Endothelial cell of umbilical vein (primary cell): ENCODE data around the gene RGS9. TPM values are rescaled to one million over a fixed set of nuclear protein-coding genes. Genes with fewer than 3 reads are reported as not detected.

Source experiments
- BruUV-seq: library from RNA; stranded (reverse); fragments of 400-500 nt; replicated peaks from 2 replicates; lab custom pipeline; 2021; lab: Mats Ljungman, UMichigan
- CTCF ChIA-PET: fragments of 300-600, 350-600 bp; sonication (Branson Sonifier 250); formaldehyde crosslinking; loops from one replicate; lab custom pipeline; 2021; ENCODE audit warnings: antibody characterized with exemption, inconsistent platforms; lab: Charles Lee
- POLR2A ChIA-PET: fragments of 300-600, 350-600 bp; sonication (Branson Sonifier 250); formaldehyde crosslinking; loops from one replicate; lab custom pipeline; 2021; ENCODE audit warnings: antibody characterized with exemption, inconsistent platforms; lab: Charles Lee
- DNase-seq: peaks from one replicate; pipeline ENCODE4 v3.0.0-alpha.2; 2011; ENCODE audit warnings: low read depth, low spot score
- FAIRE-seq: peaks from 2 replicates; lab custom pipeline; 2011; peaks lifted over from hg19 to GRCh38; lab: Jason Lieb, UNC
- H2AFZ ChIP-seq: 2 replicates; pipeline ENCODE4 v1.6.0; 2012; ENCODE audit warnings: low read depth, low read length, control low read depth, inconsistent platforms
- H3K27ac ChIP-seq: 2 replicates; pipeline ENCODE4 v1.5.1; 2011; ENCODE audit warnings: low read depth, mild to moderate bottlenecking, control low read depth, low read length, moderate library complexity; ENCODE audit not compliant: insufficient read depth
- H3K27me3 ChIP-seq, 2 experiments: 2 replicates each; pipeline versions ENCODE4 v1.6.0 to v1.6.1; 2011; ENCODE audit warnings: low read length in 2 of 2, mixed read lengths in 1 of 2; ENCODE audit not compliant: control insufficient read depth in 2 of 2, insufficient read depth in 2 of 2
- H3K36me3 ChIP-seq, 2 experiments: 2 replicates in 1 of 2; 3 replicates in 1 of 2; pipeline ENCODE4 v1.5.1; 2011; ENCODE audit warnings: low read length in 2 of 2, mild to moderate bottlenecking in 1 of 2, moderate library complexity in 1 of 2; ENCODE audit not compliant: control insufficient read depth in 2 of 2, insufficient read depth in 2 of 2; ENCODE audit errors: extremely low read depth in 1 of 2
- H3K4me1 ChIP-seq: 3 replicates; pipeline ENCODE4 v1.5.1; 2011; ENCODE audit warnings: mild to moderate bottlenecking, low read length; ENCODE audit not compliant: control insufficient read depth, insufficient read depth; ENCODE audit errors: extremely low read depth
- H3K4me2 ChIP-seq: 2 replicates; pipeline ENCODE4 v1.6.1; 2011; ENCODE audit warnings: low read length, control low read depth, mixed read lengths; ENCODE audit not compliant: insufficient read depth
- H3K4me3 ChIP-seq, 3 experiments: fragments of 200-600 bp in 1 of 3; sonication (generic), shearing (Covaris generic) in 1 of 3; replicated peaks in 1 of 3; 2 replicates each; pipeline ENCODE4 v1.5.1; 2011 to 2016; ENCODE audit warnings: control low read depth in 3 of 3, low read length in 3 of 3, mild to moderate bottlenecking in 2 of 3, inconsistent platforms in 1 of 3, low read depth in 1 of 3, moderate library complexity in 1 of 3; ENCODE audit not compliant: insufficient read depth in 1 of 3
- H3K79me2 ChIP-seq: 2 replicates; pipeline ENCODE4 v1.6.0; 2012; ENCODE audit warnings: low read length, inconsistent platforms; ENCODE audit not compliant: control insufficient read depth, insufficient read depth
- H3K9ac ChIP-seq: replicated peaks from 2 replicates; pipeline ENCODE3; 2011; ENCODE audit warnings: low read length, control low read depth; ENCODE audit not compliant: insufficient read depth; ENCODE audit errors: extremely low read depth
- H3K9me1 ChIP-seq: replicated peaks from 3 replicates; pipeline ENCODE4 v1.6.0; 2011; ENCODE audit warnings: mild to moderate bottlenecking, low read length; ENCODE audit not compliant: control insufficient read depth, insufficient read depth; ENCODE audit errors: extremely low read depth
- H3K9me3 ChIP-seq: replicated peaks from 2 replicates; pipeline ENCODE4 v1.5.1; 2012; ENCODE audit warnings: low read length, inconsistent platforms; ENCODE audit not compliant: control insufficient read depth, insufficient read depth
- H4K20me1 ChIP-seq: replicated peaks from 2 replicates; pipeline ENCODE3; 2011; ENCODE audit warnings: mild to moderate bottlenecking, low read length; ENCODE audit not compliant: control insufficient read depth, insufficient read depth; ENCODE audit errors: extremely low read depth
- EZH2 ChIP-seq: IDR thresholded peaks from 2 replicates; pipeline ENCODE4 v1.6.1; 2012; ENCODE audit warnings: borderline replicate concordance, low read depth, mild to moderate bottlenecking, moderate library complexity, low read length, inconsistent platforms; ENCODE audit not compliant: severe bottlenecking
- FOS ChIP-seq: IDR thresholded peaks from 2 replicates; pipeline ENCODE4 v1.6.1; 2011; ENCODE audit warnings: mild to moderate bottlenecking, low read length, moderate library complexity, borderline replicate concordance; ENCODE audit not compliant: insufficient read depth
- GATA2 ChIP-seq: IDR thresholded peaks from 2 replicates; pipeline ENCODE4 v1.7.0; 2011; ENCODE audit warnings: low read depth, mild to moderate bottlenecking, moderate library complexity, mixed read lengths, low read length; ENCODE audit not compliant: insufficient read length, insufficient read depth
- JUN ChIP-seq: IDR thresholded peaks from 2 replicates; pipeline ENCODE4 v1.6.1; 2011; ENCODE audit warnings: borderline replicate concordance, low read depth; ENCODE audit not compliant: insufficient read length, insufficient read depth
- MYC ChIP-seq: IDR thresholded peaks from one replicate; pipeline ENCODE4 v1.6.1; 2011; ENCODE audit warnings: mild to moderate bottlenecking, low read depth, low read length
- POLR2A ChIP-seq: IDR thresholded peaks from 2 replicates; pipeline ENCODE4 v1.6.1; 2012; ENCODE audit warnings: low read depth, mild to moderate bottlenecking, control low read depth, low read length
- POLR2AphosphoS5 ChIP-seq: IDR thresholded peaks from 2 replicates; pipeline ENCODE4 v1.6.1; 2012; ENCODE audit warnings: low read depth, mild to moderate bottlenecking, control low read depth, low read length, moderate library complexity; ENCODE audit not compliant: insufficient read depth
- dilution Hi-C: fragments of 300-500 bp; cut with MboI; formaldehyde crosslinking; loops from one replicate; pipeline ENCODE4 v1.15.0; 2019; ENCODE audit warnings: low sequenced_read_pairs; ENCODE audit not compliant: extremely low pct_ligation_motif_present
- intact Hi-C: fragments of 100-400 bp; cut with micrococcal nuclease; formaldehyde crosslinking; loops from one replicate; pipeline ENCODE4 v1.10.0; 2022
- polyA plus RNA-seq, 4 experiments: library from polyadenylated mRNA; depleted of rRNA in 3 of 4; stranded (reverse) in 3 of 4; unstranded in 1 of 4; fragments of >200 nt; gene quantifications; 2 replicates each; pipeline versions ENCODE4 v1.2.1 to v1.2.3, GENCODE V29; 2011 to 2012; ENCODE audit warnings: missing spikeins in 1 of 4
- total RNA-seq: library from RNA; stranded (reverse); gene quantifications from 2 replicates; pipeline ENCODE4 v1.2.3, GENCODE V29; 2021
- TF ChIP-seq, protein P1 (sequence below): IDR thresholded peaks from 2 replicates; pipeline ENCODE4 v1.6.1; 2011; ENCODE audit not compliant: insufficient read depth, insufficient read length
- TF ChIP-seq, protein P2 (sequence below), 2 donors: IDR thresholded peaks; 1 replicate in 1 of 2; 2 replicates in 1 of 2; pipeline ENCODE4 v1.5.1; 2011; ENCODE audit warnings: low read length in 2 of 2, mild to moderate bottlenecking in 2 of 2, moderate library complexity in 2 of 2, control low read depth in 1 of 2, inconsistent platforms in 1 of 2, low read depth in 1 of 2; ENCODE audit not compliant: insufficient read depth in 1 of 2; ENCODE audit errors: extremely low read depth in 1 of 2

RGS9 gene
- total and polyA plus RNA-seq, 2 donors (not counting 3 experiments of a cell fraction or from before 2014, with no cell fraction given): 0.61 to 1.4 TPM

- Histone ChIP-seq H3K9me1 (no peaks in the 10 kb centered on the region), H3K79me2 (no peaks in the 10 kb centered on the region), H3K27ac (no peak overlapping the region), H3K4me2 (no peak overlapping the region), H3K9ac (no peak overlapping the region), H2AFZ (no peak overlapping the region), H4K20me1 (no peaks in the 10 kb centered on the region), H3K36me3 (no peaks in the 10 kb centered on the region), H3K9me3 (no peaks in the 10 kb centered on the region), H3K27me3 (peaks cover 16 to 18% of the 10 kb centered on the region in 2 experiments), H3K4me1 (peaks cover 6% of the 10 kb centered on the region), H3K4me3 (no peak overlapping the region)
- no peak for FAIRE-seq
- intact Hi-C loops: loop anchor here (5.0 kb wide), 1 partner anchor 36 kb away; no protein-coding TSS in a partner anchor
- no peak for DNase-seq
- CTCF ChIA-PET: interaction anchor here (0.7 to 7.8 kb wide), 4 partner anchors 9 to 42 kb away, joined by 3 to 55 read pairs (median 4); partner anchors contain the start of gene RGS9
- TF ChIP-seq, protein P1, sequence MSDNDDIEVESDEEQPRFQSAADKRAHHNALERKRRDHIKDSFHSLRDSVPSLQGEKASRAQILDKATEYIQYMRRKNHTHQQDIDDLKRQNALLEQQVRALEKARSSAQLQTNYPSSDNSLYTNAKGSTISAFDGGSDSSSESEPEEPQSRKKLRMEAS: no peak
- TF ChIP-seq GATA2: no peak
- TF ChIP-seq FOS: no peak
- TF ChIP-seq POLR2A: no peak
- TF ChIP-seq MYC: no peak
- no peak for TF ChIP-seq POLR2AphosphoS5
- TF ChIP-seq JUN: no peak
- no peak for TF ChIP-seq EZH2
- TF ChIP-seq, protein P2, sequence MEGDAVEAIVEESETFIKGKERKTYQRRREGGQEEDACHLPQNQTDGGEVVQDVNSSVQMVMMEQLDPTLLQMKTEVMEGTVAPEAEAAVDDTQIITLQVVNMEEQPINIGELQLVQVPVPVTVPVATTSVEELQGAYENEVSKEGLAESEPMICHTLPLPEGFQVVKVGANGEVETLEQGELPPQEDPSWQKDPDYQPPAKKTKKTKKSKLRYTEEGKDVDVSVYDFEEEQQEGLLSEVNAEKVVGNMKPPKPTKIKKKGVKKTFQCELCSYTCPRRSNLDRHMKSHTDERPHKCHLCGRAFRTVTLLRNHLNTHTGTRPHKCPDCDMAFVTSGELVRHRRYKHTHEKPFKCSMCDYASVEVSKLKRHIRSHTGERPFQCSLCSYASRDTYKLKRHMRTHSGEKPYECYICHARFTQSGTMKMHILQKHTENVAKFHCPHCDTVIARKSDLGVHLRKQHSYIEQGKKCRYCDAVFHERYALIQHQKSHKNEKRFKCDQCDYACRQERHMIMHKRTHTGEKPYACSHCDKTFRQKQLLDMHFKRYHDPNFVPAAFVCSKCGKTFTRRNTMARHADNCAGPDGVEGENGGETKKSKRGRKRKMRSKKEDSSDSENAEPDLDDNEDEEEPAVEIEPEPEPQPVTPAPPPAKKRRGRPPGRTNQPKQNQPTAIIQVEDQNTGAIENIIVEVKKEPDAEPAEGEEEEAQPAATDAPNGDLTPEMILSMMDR (IDR thresholded peaks at IDR 0.05; ENCODE audit: extremely low read depth in 1 of 2, insufficient read depth in 1 of 2, low read depth in 1 of 2, low read length in 2 of 2): no peak
- dilution Hi-C loops: no loop called here
- BruUV-seq: no TSS peak
- POLR2A ChIA-PET: no interaction called here
Measured at GRCh38 chr17:65156185-65156834, 19.1 kb downstream of the RGS9 start.
